GM12892 (cell line): Measurements from ENCODE around the gene MYLK.

Experiments used
- DNase-seq: peaks from one replicate; pipeline ENCODE4 v3.0.0; 2011; ENCODE audit not compliant: insufficient read length
- FAIRE-seq: peaks from 2 replicates; lab custom pipeline; 2011; peaks lifted over from hg19 to GRCh38; lab: Jason Lieb, UNC
- POLR2A ChIP-seq: IDR thresholded peaks from 2 replicates; pipeline ENCODE4 v1.6.1; 2011; ENCODE audit warnings: low read depth, low read length, control low read depth
- POLR2AphosphoS5 ChIP-seq: IDR thresholded peaks from 2 replicates; pipeline ENCODE4 v1.6.1; 2011; ENCODE audit warnings: low read depth, low read length, control low read depth
- TAF1 ChIP-seq: IDR thresholded peaks from 2 replicates; pipeline ENCODE4 v1.6.1; 2011; ENCODE audit warnings: low read depth, mild to moderate bottlenecking, control low read depth, low read length, borderline replicate concordance

The MYLK gene

GRCh38 chr3:123766193-123767008 lies 117.7 kb downstream of the MYLK start:
- TF ChIP-seq POLR2AphosphoS5 = no peak
- FAIRE-seq (no peak), DNase-seq (no peak)

DNA sequence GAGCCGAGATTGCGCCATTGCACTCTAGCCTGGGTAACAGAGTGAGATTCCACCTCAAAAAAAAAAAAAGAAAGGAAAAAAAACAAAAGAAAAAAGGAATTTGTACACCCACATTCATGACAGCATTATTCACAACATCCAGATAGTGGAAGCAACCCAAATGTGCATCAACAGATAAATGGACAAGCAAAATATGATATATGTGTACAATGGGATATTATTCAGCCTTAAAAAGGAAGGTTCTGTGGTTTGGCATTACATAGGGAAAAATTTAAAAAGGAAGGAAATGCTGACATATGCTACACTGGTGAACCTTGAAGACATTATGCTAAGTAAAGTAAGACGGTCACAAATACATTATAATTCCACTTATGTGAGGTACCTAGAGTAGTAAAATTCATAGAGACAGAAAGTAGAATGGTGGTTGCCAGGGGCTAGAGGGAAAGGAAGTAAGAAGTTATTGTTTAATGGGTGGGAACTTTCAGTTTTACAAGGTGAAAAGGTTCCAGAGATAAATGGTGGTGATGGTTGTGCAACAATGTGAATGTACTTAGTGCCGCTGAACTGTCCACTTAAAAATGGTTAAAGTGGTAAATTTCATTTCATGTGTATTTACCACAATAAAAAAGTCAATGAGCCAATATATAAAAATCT lies 118.5 kb downstream of the MYLK start:
- DNase-seq (no peak), FAIRE-seq (no peak)
- no peak for TF ChIP-seq POLR2AphosphoS5

DNA sequence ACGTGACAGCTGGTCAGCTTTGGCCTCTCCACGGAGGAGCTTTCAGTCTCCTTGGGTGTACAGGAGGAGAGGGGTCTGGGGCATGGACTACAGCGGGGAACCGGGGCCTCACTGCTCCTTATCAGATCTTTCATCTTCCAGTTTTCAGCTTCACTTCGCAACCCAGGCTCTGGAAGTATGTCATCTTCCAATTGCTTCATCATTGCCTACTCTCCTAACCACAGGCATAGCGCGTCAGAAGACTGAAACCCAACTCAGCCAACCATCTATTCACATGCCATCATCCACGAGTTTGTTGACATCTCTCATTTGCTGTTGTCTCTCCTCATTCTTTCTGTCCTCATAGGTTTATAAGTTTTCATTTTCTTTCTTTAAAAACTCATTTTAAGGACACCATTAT lies 119.5 kb downstream of the MYLK start:
- FAIRE-seq = no peak
- DNase-seq = no peak
- TF ChIP-seq TAF1 = no peak
- TF ChIP-seq POLR2AphosphoS5 = no peak
- TF ChIP-seq POLR2A = no peak

DNA sequence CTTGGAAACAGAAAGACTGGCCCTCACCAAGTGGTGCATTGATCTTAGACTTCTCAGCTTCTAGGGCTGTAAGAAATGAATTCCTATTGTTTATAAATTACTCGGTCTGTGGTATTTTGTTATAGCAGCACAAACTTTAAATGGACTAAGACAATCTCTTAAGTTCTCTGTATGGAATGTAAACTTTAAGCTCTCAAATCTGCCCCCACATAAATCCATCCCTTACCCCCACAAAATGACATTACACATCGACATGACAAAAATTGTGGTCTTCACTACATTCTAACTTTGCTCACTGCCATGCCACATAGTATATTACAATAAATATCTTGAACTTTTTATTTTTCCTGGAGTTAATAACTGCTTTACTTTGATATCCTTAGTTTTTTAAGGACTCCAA lies 121.3 kb downstream of the MYLK start:
- DNase-seq = no peak
- TF ChIP-seq POLR2AphosphoS5 (no peak), POLR2A (no peak), TAF1 (no peak)
- no peak for FAIRE-seq

DNA sequence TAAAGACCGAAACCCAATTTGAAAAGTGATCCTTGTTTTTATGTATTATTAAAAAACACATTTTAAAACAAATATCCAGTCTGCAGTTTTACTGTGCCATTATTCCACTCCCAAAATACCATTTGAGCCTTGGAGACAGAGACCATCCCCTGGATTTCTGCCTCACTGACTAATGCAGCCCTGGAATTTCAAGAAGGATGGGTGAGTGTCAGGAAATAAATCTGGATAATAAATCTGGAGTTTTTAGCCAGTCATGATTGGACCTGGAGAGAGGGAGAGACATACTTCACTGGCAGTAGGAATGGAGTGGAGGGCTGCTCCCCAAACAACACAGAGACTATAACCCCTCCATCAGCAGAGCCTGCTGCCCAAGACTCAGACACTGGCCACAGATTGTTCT lies 123.3 kb downstream of the MYLK start:
- DNase-seq (no peak), FAIRE-seq (no peak)
- no peak for TF ChIP-seq POLR2AphosphoS5
- TF ChIP-seq TAF1 = no peak
- TF ChIP-seq POLR2A = no peak

DNA sequence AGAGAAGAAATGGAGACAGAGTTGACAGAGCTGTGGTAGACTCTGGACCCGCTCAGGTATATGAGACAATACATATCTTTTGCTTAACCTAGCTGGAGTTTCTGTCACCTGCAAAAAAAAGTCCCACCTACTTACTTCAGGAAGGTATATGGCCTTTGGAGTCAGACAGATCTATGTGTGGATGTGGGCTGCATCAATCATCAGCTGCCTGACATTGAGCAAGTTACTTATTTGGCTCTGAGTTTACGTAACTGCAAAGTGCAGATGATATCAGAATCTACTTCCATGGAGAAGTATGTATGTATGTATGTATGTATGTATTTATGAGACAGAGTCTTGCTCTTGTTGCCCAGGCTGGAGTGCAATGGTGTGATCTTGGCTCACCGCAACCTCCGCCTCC lies 124.3 kb downstream of the MYLK start:
- TF ChIP-seq TAF1 (no peak), POLR2A (no peak), POLR2AphosphoS5 (no peak)
- DNase-seq = no peak
- FAIRE-seq = no peak

DNA sequence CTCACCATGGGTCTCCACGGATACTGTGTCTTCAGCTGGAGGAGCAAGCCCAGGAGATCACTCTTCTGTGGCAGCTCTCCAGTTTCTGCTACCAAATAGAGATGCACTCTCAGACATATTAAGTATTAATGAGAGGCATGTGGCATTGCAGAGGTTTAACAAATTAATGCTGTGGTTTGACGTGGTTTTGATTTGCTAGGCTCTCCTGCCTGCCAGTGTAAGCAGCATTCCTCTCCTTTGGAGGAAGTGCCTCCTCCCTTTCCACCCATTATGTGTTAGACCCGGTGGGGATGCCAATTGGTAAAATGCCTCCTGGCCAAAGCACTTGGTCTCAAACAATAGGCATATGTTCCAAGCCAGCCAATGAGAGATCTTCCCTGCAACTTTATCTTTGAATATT lies 124.8 kb downstream of the MYLK start:
- DNase-seq (no peak), FAIRE-seq (no peak)
- no peak for TF ChIP-seq TAF1
- TF ChIP-seq POLR2A = no peak
- no peak for TF ChIP-seq POLR2AphosphoS5

- TF ChIP-seq TAF1 (no peak), POLR2AphosphoS5 (no peak), POLR2A (no peak)
- DNase-seq = no peak
- FAIRE-seq = no peak
Measured at GRCh38 chr3:123758081-123758564, 126.0 kb downstream of the MYLK start.

- FAIRE-seq = no peak
- TF ChIP-seq POLR2A = no peak
- TF ChIP-seq POLR2AphosphoS5 = no peak
- no peak for TF ChIP-seq TAF1
- no peak for DNase-seq
Measured at GRCh38 chr3:123757281-123757940, 126.7 kb downstream of the MYLK start.

- FAIRE-seq = no peak
- TF ChIP-seq POLR2A = no peak
- TF ChIP-seq POLR2AphosphoS5 = no peak
- TF ChIP-seq TAF1 = no peak
- no peak for DNase-seq
Measured at GRCh38 chr3:123755501-123755900, 128.6 kb downstream of the MYLK start.

DNA sequence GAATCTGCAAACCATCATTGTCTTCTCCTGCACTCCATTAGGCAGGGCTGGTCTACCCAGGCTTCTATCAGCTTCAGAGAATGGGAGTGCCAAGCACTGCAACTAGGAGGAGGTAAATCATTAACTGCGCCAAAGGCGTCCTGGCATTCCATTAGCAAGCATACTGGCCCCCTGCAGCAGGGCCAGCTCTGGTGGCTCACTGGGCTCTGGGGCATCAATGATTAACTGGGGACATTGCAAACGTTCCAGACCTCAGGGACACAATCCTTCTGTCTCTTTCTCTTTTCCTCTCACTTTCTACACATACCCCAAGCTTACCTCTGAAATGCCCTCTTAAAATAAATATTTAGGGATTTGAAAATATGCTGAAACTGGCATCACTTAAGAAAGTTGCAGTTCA lies 129.0 kb downstream of the MYLK start:
- DNase-seq (no peak), FAIRE-seq (no peak)
- TF ChIP-seq TAF1 = no peak
- no peak for TF ChIP-seq POLR2AphosphoS5
- TF ChIP-seq POLR2A = no peak

GRCh38 chr3:123753286-123753685 lies 130.8 kb downstream of the MYLK start:
- no peak for FAIRE-seq
- no peak for TF ChIP-seq TAF1
- no peak for DNase-seq
